Body of pancreas (tissue), 4 donors: ENCODE measurements around the gene PLEKHA6. TPM values are rescaled to one million over a fixed set of nuclear protein-coding genes. Genes with fewer than 3 reads are reported as not detected.

Experiments used
- ATAC-seq: fragments of 150-250 bp; one replicate; pipeline ENCODE4 v1.9.1; 2016
- DNase-seq, 4 donors: peaks; one replicate each; pipeline ENCODE4 v3.0.0-alpha.2; 2019
- H3K27ac ChIP-seq, 4 donors: fragments of 200-600 bp; sonication (generic); 1 replicate in 3 of 4; 2 replicates in 1 of 4; pipeline versions ENCODE4 v1.5.1 to v1.6.1; 2016 to 2019; ENCODE audit warnings: mild to moderate bottlenecking in 1 of 4, mixed read lengths in 1 of 4, moderate library complexity in 1 of 4
- H3K27me3 ChIP-seq, 2 donors: fragments of 200-600 bp; sonication (generic); one replicate each; pipeline ENCODE4 v1.6.0; 2016; ENCODE audit warnings: mild to moderate bottlenecking in 1 of 2
- H3K36me3 ChIP-seq, 2 donors: fragments of 200-600 bp; sonication (generic); replicated peaks in 1 of 2; 2 replicates each; pipeline ENCODE4 v1.5.1; 2016; ENCODE audit warnings: low read depth in 2 of 2; ENCODE audit not compliant: insufficient read depth in 1 of 2
- H3K4me1 ChIP-seq: fragments of 200-600 bp; sonication (generic); one replicate; pipeline ENCODE4 v1.6.0; 2016
- H3K4me3 ChIP-seq, 2 donors: fragments of 200-600 bp; sonication (generic); 1 replicate in 1 of 2; 2 replicates in 1 of 2; pipeline ENCODE4 v1.5.1; 2016 to 2019
- H3K9me3 ChIP-seq, 3 donors: fragments of 200-600 bp; sonication (generic); 1 replicate in 2 of 3; 2 replicates in 1 of 3; pipeline ENCODE4 v1.5.1; 2016
- CTCF ChIP-seq, 7 experiments: fragments of 450-650 bp in 4 of 7; fragments of 200-600 bp in 3 of 7; sonication (generic) in 3 of 7; IDR thresholded peaks; one replicate each; pipeline ENCODE4 v1.5.1; 2016 to 2019; ENCODE audit warnings: antibody characterized with exemption in 7 of 7
- POLR2A ChIP-seq, 3 donors: fragments of 450-650 bp; IDR thresholded peaks; one replicate each; pipeline ENCODE4 v1.6.1; 2016; ENCODE audit warnings: antibody characterized with exemption in 3 of 3, mild to moderate bottlenecking in 2 of 3
- WGBS, 2 donors: methylation state at CpG; one replicate each; pipeline ENCODE4 v1.1.5; 2017; 5-methylcytosine and 5-hydroxymethylcytosine counted together
- intact Hi-C: fragments of 100-400 bp; cut with DNase I; formaldehyde crosslinking; loops from one replicate; pipeline ENCODE4 v1.15.1; 2023
- total RNA-seq, 2 donors: library from RNA; depleted of rRNA; stranded (reverse); fragments of >200 nt; gene quantifications; one replicate each; pipeline ENCODE4 v1.1.0, GENCODE V29; 2016

The PLEKHA6 gene
- total RNA-seq, 2 donors from 2014 or later: 10.9 to 20.4 TPM

DNA sequence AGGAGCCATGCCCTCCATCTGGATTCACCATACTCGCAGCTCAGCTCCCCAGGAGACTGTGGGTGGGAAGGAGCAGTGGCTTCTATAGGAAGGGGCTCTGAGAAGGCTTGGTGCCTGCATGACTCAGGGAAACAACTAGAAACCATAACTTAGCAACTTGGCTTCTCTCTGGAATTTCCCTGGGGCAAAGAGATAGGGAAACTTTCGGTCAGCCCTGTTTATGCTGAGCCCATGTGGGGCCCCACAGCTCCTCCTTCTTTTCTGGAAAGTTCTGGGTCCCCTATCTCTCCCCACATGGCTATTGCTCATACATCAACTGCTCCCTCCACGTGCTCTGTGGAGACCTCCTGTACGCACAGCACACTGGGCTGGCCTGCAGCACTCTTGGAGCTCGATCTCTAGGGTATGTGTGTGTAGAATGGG is 39.3 kb downstream of the PLEKHA6 start:
- ATAC-seq: no peak

DNA sequence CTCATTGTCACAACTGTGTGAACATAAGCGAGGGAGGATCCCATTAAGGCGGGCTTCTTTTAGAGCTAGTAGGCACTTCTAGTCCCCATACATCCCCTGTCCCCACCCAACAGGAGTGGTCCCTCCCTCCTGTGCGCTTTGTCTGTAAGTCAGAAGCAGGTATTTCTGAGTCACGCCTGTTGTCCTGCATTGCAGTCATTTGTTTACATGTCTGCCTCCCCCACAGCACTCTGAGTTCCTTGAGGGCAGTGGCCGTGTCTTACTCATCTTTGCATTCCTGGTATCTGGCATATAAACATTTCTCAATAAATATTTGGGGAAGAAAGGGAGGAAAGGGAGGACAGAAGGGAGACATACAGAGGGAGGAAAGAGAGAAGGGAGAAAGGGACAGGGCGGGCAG is 40.3 kb downstream of the PLEKHA6 start:
- H3K27ac ChIP-seq: no peak overlapping the region
- H3K9me3 ChIP-seq: no peaks in the 10 kb centered on the region
- H3K4me1 ChIP-seq: no peaks in the 10 kb centered on the region
- DNase-seq: no peak
- intact Hi-C loops: no loop called here
- no peak for ATAC-seq
- no peaks in the 10 kb centered on the region for H3K27me3 ChIP-seq
- no peak overlapping the region for H3K4me3 ChIP-seq
- H3K36me3 ChIP-seq: no peaks in the 10 kb centered on the region
- 84 to 86% methylated on average over 6 of the region's 6 CpGs for WGBS, 2 donors
- TF ChIP-seq CTCF (IDR thresholded peaks at IDR 0.05) (no peak), POLR2A (IDR thresholded peaks at IDR 0.05) (no peak)

More for the DNA sequence above, 39.3 kb downstream of the PLEKHA6 start:
- Histone ChIP-seq H3K4me3 (no peak overlapping the region), H3K4me1 (no peaks in the 10 kb centered on the region), H3K27ac (no peak overlapping the region), H3K27me3 (no peaks in the 10 kb centered on the region), H3K36me3 (no peaks in the 10 kb centered on the region), H3K9me3 (no peaks in the 10 kb centered on the region)
- no peak for DNase-seq
- TF ChIP-seq CTCF (IDR thresholded peaks at IDR 0.05): no peak
- no peak for TF ChIP-seq POLR2A (IDR thresholded peaks at IDR 0.05)
- intact Hi-C loops: no loop called here
- 82 to 91% methylated on average over 5 of the region's 5 CpGs for WGBS, 2 donors

DNA sequence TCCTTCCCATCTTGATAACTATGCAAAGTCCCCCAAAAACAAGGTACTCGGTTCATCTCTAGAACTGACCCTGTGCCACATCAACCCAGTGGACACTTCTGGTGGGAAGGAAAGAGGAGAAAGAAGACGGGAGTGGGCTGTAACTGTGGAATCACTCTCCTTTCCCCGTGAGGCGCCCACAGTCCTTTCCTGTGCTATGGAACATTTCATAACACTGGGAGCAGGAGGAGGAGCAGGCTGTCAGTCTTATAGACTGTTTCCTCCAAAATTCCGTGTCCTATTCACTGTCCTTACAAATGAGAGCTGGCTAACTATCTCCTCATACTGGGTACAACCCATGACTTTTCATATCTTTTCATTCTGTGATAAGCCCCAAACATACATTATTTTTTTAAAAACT is 40.7 kb downstream of the PLEKHA6 start:
- Histone ChIP-seq H3K36me3 (no peaks in the 10 kb centered on the region), H3K4me3 (no peak overlapping the region), H3K27me3 (no peaks in the 10 kb centered on the region), H3K4me1 (peaks cover 3% of the 10 kb centered on the region), H3K9me3 (no peaks in the 10 kb centered on the region), H3K27ac (no peak overlapping the region)
- intact Hi-C loops: no loop called here
- no peak for DNase-seq
- no peak for ATAC-seq
- 68 to 75% methylated on average over 5 of the region's 5 CpGs for WGBS, 2 donors
- TF ChIP-seq CTCF (IDR thresholded peaks at IDR 0.05) (no peak), POLR2A (IDR thresholded peaks at IDR 0.05) (no peak)

GRCh38 chr1:204318324-204318723 is 41.4 kb downstream of the PLEKHA6 start:
- intact Hi-C loops: no loop called here
- WGBS, 2 donors: 91 to 92% methylated on average over 5 of the region's 5 CpGs
- ATAC-seq: no peak
- H3K4me1 ChIP-seq: peaks cover 10% of the 10 kb centered on the region
- no peaks in the 10 kb centered on the region for H3K27me3 ChIP-seq
- H3K36me3 ChIP-seq: no peaks in the 10 kb centered on the region
- H3K4me3 ChIP-seq: no peak overlapping the region
- no peaks in the 10 kb centered on the region for H3K9me3 ChIP-seq
- TF ChIP-seq CTCF (IDR thresholded peaks at IDR 0.05): no peak
- TF ChIP-seq POLR2A (IDR thresholded peaks at IDR 0.05): no peak
- H3K27ac ChIP-seq: no peak overlapping the region
- DNase-seq: no peak

- intact Hi-C loops: no loop called here
- Histone ChIP-seq H3K9me3 (no peaks in the 10 kb centered on the region), H3K4me3 (no peak overlapping the region), H3K36me3 (no peaks in the 10 kb centered on the region), H3K27ac (no peak overlapping the region), H3K27me3 (no peaks in the 10 kb centered on the region), H3K4me1 (peaks cover 10% of the 10 kb centered on the region)
- 46 to 55% methylated on average over 5 of the region's 5 CpGs for WGBS, 2 donors
- no peak for DNase-seq
- ATAC-seq: no peak
- no peak for TF ChIP-seq CTCF (IDR thresholded peaks at IDR 0.05)
- TF ChIP-seq POLR2A (IDR thresholded peaks at IDR 0.05): no peak
Observed at GRCh38 chr1:204317170-204317569, 42.6 kb downstream of the PLEKHA6 start.
